ENCODE results near the gene PPY.
"Not testable (repeated sequence)": the region's sequence is repeated elsewhere in the genome, so short reads cannot be mapped to it uniquely, and the experiment has no call there.

DNA sequence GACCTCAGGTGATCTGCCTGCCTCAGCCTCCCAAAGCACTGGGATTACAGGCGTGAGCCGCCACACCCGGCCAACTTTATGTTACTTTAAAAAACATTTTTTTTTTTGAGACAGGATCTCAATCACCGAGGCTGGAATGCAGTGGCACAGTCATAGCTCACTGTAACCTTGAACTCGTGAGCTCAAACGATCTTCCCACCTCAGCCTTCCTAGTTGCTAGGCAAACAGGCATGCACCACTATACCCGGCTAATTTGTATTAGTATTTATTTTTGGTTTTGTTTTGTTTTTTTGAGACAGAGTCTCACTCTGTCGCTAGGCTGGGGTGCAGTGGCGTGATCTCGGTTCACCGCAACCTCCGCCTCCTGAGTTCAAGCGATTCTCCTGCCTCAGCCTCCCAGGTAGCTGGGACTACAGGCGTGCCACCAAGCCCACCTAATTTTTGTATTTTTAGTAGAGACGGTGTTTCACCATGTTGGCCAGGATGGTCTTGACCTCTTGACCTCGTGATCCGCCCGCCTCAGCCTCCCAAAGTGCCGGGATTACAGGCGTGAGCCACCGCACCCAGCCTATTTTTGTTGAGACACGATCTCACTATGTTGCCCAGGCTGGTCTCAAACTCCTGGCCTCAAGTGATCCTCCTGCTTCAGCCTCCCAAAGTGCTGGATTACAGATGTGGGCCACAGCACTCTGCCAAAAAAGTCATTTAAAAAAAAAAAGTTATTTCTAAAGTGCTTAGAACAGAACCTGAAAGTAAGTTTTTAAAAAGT is 30.4 kb upstream of the PPY start:
- not testable (repeated sequence) for TF ChIP-seq CTCF, POLR2A (IDR thresholded peaks at IDR 0.05)
